Left cardiac atrium (tissue), 4 donors: ENCODE results near the gene AFF1. TPM values are rescaled to one million over a fixed set of nuclear protein-coding genes. Genes with fewer than 3 reads are reported as not detected.
"Not testable (repeated sequence)": the region's sequence is repeated elsewhere in the genome, so short reads cannot be mapped to it uniquely, and the experiment has no call there.

Source experiments
- ATAC-seq, 2 donors: fragments of 200-7000 bp; cut with Tn5 transposase; one replicate each; pipeline ENCODE4 v1.9.1; 2020; ENCODE audit warnings: mild to moderate bottlenecking in 2 of 2, moderate library complexity in 2 of 2
- DNase-seq: peaks from one replicate; pipeline ENCODE4 v3.0.0-alpha.2; 2020
- intact Hi-C, 2 donors: fragments of 100-400 bp; cut with DNase I; formaldehyde crosslinking; loops; one replicate each; pipeline versions ENCODE4 v1.14.1 to v1.15.1; 2022 to 2023
- total RNA-seq, 2 donors: library from RNA; stranded (reverse); fragmentation: NEBNext Ultra II Directional; extraction: Animal tissue kit (Norgen Biotek cat#: 25700); gene quantifications; one replicate each; pipeline ENCODE4 v1.2.1, GENCODE V29; 2021
- donor health status: DM: no; HTN: yes; CAD: no.
- donor health status: DM: no; HTN: yes; CAD: no; lungs with severe emphysema.
- donor health status: DM: yes; HTN: yes; CAD: no.
- donor health status: Dilated cardiomyopathy.

AFF1 gene
- total RNA-seq, 2 donors from 2014 or later: 68.1 to 78.4 TPM

- ATAC-seq: peak in 1 of 2 donors; percentile 43
- intact Hi-C loops: no loop called here
- no peak for DNase-seq
Observed at GRCh38 chr4:87134122-87134521, 199.3 kb downstream of the AFF1 start.

DNA sequence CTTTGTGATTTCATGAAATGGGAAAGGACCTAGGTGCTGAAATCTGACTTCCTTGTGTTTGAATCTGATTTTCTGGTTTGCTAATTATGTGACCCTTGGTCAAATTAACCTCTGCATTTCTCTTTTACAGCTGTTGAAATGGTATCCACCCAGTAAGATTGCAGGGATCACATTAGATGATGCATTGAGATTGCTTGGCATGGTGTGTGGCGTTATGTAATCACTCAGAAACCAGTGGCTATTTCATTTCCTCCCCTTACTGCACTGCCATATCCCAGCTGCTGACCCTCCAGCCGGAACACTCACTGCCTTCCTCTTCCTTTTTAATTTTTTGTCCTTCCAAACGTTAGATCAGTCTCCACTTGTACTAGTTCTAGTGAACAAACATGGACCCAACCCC lies 206.6 kb downstream of the AFF1 start:
- intact Hi-C loops: no loop called here
- peak; percentile 53 to 61 for ATAC-seq
- no peak for DNase-seq

DNA sequence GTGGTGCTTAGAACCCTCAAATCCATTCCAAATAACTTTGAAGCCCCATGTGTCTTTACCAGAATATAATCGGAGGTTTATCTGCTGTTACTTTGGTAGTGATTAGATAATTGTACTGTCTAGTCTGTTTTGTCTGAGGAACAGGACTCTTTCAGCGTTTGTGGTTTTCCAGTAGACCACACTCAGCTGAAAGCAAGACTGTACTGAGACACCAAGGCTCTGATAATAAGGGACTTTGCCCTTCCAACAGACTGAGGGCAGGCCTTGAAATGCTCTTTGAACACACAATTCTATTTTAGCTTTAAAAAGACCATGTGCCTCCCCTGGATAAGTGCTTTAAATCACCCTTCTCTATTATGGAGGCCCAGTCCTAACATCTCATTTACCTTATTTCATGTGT lies 209.5 kb downstream of the AFF1 start:
- DNase-seq (no peak), ATAC-seq (no peak)
- intact Hi-C loops: no loop called here

DNA sequence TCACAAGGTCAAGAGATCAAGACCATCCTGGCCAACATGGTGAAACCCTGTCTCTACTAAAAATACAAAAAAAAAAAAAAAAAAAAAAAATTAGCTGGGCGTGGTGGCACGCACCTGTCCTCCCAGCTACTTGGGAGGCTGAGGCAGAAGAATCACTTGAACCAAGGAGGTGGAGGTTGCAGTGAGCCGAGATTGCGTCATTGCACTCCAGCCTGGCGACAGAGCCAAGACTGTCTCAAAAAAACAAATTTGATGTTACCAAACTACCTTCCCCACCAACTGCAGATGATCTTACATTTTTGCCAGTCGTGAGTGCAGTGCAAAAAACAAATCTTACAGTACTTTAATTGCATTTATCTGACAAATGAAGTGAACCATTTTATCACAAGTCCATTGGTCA lies 211.1 kb downstream of the AFF1 start:
- DNase-seq, intact Hi-C loops, ATAC-seq: not testable (repeated sequence)

DNA sequence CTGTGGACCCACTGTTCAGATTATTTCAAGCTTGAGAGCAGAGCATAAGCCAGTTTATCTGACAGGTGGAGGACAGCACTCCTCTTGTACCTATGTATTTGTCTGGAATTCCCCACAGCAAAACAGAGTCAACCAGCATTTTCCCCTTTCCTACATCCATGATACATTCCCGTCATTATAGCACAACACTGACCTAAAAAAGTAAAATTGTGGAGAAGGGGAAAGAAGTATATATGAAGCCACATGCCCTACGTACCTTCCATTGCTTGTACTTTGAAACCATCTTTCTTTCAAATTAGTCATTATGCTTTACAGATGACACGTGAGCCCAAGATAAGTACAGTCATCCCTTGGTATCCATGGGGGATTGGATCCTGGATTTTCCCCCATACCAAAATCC lies 212.3 kb downstream of the AFF1 start:
- ATAC-seq: no peak
- intact Hi-C loops: no loop called here

GRCh38 chr4:87150498-87151261 lies 215.9 kb downstream of the AFF1 start:
- peak; percentile 44 to 75 for ATAC-seq
- intact Hi-C loops: loop anchor here (1.0 to 10.0 kb wide), 3 partner anchors 85 to 314 kb away; no protein-coding TSS in a partner anchor
- DNase-seq: no peak

More for the DNA sequence above, 212.3 kb downstream of the AFF1 start:
- DNase-seq: no peak

- no peak for ATAC-seq
- intact Hi-C loops: loop anchor here (5.0 to 10.0 kb wide), 2 partner anchors 86 to 313 kb away; no protein-coding TSS in a partner anchor
- DNase-seq: no peak
Observed at GRCh38 chr4:87151730-87152129, 216.9 kb downstream of the AFF1 start.

GRCh38 chr4:87152310-87153041 lies 217.7 kb downstream of the AFF1 start:
- ATAC-seq (no peak), DNase-seq (no peak)
- intact Hi-C loops: loop anchor here (5.0 to 10.0 kb wide), 2 partner anchors 85 to 312 kb away; no protein-coding TSS in a partner anchor

- intact Hi-C loops: loop anchor here (5.0 to 10.0 kb wide), 2 partner anchors 84 to 312 kb away; no protein-coding TSS in a partner anchor
- no peak for DNase-seq
- ATAC-seq: no peak
Observed at GRCh38 chr4:87153078-87153870, 218.5 kb downstream of the AFF1 start.

GRCh38 chr4:87165892-87166291 lies 231.1 kb downstream of the AFF1 start:
- ATAC-seq (no peak), DNase-seq (no peak)
- intact Hi-C loops: no loop called here

DNA sequence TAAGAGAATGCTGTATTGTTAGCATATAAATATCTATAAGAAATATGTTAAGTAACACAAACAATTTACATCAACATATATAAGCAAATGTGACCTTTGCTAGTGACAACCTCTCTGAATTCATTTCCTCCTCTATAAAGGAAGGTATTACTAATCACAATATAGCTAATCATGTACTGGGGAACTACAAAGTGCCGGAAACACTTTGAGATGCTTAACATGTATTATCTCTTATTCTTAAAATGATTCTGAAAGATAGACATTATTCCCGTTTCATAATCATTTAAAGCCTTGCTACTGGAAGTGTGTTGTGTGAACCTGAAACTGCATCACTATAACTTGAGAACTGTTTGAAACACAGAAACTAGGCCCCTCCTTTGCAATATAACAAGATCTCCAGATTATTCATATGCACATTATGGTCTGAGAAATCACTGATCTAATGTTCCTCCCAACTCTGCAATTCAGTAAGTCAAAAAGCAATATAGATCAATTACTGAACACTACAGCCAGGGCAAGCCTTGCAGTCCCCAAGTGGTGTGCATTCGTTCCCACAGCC lies 231.6 kb downstream of the AFF1 start:
- no peak for ATAC-seq
- DNase-seq: no peak
- intact Hi-C loops: no loop called here

- DNase-seq (no peak), ATAC-seq (no peak)
- intact Hi-C loops: no loop called here
Observed at GRCh38 chr4:87171944-87172343, 237.1 kb downstream of the AFF1 start.

DNA sequence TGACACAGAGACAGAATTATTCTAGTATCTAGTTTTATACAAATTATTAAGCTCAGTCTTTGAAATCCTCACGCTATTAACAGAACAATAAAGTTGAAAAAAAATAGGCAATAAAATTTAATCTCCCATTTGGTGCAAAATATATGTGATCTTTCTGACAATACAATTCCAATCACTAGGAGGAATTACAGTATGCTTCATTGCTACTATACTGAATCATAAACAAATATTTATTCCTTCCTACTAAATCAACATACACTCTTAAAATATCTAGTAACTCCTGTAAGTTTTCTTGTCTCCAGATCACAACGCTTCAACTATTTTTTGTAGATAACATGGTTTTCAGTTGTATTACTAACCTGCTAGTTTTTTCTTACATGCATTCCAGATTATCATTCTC lies 239.9 kb downstream of the AFF1 start:
- no peak for DNase-seq
- no peak for ATAC-seq
- intact Hi-C loops: no loop called here

DNA sequence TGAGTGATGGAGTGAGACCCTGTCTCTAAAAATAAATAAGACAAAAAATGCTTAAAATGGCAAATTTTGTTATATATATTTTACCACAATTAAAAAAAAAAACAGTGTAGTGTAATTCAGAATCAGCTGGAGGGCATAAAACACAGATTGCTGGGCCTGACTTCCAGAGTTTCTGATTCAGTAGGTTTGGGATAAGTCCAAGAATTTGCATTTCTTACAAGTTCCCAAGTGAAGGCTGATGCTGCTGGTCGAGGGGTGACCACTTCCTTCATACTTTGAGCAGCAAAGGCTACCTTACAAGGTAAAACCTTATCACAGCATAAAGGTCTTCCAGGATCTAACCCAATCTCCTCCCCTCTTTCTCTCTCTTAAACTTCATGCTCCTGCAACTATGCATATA lies 244.9 kb downstream of the AFF1 start:
- no peak for DNase-seq
- intact Hi-C loops: no loop called here
- no peak for ATAC-seq

DNA sequence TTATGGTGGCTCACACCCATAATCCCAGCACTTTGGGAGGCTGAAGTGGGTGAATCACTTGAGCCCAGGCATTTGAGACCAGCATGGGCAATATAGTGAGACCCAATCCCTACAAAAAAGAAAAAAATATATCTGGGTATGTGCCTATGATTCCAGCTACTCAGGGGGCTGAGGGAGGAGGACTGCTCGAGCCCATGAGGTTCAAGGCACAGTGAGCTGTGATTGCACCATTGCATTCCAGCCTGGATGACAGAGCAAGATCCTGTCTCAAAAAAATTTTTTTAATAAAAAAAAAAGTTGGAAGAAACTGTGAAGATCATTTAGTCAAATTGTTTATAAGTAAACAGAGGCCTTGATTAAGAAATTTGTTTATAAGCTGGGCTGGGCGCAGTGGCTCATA lies 246.0 kb downstream of the AFF1 start:
- intact Hi-C loops: no loop called here
- DNase-seq (no peak), ATAC-seq (no peak)

- no peak for DNase-seq
- intact Hi-C loops: no loop called here
- no peak for ATAC-seq
Observed at GRCh38 chr4:87185146-87185870, 250.5 kb downstream of the AFF1 start.

DNA sequence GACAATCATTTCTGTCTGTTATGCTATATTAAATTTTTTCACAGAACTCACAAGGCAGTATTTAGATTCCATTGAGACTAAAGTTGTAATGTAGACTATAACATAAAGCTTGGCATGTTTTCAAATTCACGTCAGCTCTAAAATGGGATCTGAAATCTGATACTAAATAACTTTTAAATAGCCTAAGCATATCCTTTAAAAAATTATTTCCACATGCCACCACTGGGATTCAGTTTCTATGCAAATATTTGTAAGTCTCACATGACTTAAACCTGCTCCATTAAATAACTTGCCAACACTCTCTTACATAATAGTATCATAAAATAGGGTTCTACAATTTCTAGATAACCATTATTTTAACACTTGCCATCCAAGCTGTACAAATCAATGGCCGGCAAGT lies 253.2 kb downstream of the AFF1 start:
- ATAC-seq (no peak), DNase-seq (no peak)
- intact Hi-C loops: no loop called here

- intact Hi-C loops: no loop called here
- no peak for ATAC-seq
Observed at GRCh38 chr4:87188932-87189331, 254.1 kb downstream of the AFF1 start.

More at GRCh38 chr4:87188932-87189331, 254.1 kb downstream of the AFF1 start:
- DNase-seq: no peak
